NCI-H1436 treated with DMSO at 0.1 percent for 48 hours (cell line): ENCODE data around the gene JMJD1C.
"Not testable (repeated sequence)": the region's sequence is repeated elsewhere in the genome, so short reads cannot be mapped to it uniquely, and the experiment has no call there.

ENCODE experiments used
- DNase-seq: peaks from one replicate; lab custom pipeline; 2025; lab: John Stamatoyannopoulos, UW

The JMJD1C gene

GRCh38 chr10:63407136-63407662, 58.6 kb downstream of the JMJD1C start:
- no peak for DNase-seq

GRCh38 chr10:63396133-63396761, 69.5 kb downstream of the JMJD1C start:
- DNase-seq: no peak

DNA sequence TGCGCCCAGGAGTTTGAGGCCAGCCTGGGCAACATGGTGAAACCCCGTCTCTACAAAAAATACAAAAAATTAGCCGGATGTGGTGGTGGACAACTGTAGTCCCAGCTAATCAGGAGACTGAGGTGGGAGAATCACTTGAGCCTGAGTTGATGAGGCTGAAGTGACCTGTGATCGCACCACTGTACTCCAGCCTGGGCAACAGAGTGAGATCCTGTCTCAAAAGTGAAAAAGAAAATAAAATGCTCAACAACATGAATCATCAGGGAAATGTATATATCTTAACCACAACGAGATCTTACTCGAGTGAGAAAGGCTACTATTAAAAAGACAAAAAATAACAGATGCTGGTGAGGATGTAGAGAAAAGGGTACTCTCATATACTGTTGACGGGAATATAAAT, 72.7 kb downstream of the JMJD1C start:
- DNase-seq: no peak

GRCh38 chr10:63392224-63392623, 73.6 kb downstream of the JMJD1C start:
- DNase-seq: no peak

GRCh38 chr10:63391812-63392211, 74.0 kb downstream of the JMJD1C start:
- no peak for DNase-seq

GRCh38 chr10:63390521-63390920, 75.3 kb downstream of the JMJD1C start:
- DNase-seq: no peak

DNA sequence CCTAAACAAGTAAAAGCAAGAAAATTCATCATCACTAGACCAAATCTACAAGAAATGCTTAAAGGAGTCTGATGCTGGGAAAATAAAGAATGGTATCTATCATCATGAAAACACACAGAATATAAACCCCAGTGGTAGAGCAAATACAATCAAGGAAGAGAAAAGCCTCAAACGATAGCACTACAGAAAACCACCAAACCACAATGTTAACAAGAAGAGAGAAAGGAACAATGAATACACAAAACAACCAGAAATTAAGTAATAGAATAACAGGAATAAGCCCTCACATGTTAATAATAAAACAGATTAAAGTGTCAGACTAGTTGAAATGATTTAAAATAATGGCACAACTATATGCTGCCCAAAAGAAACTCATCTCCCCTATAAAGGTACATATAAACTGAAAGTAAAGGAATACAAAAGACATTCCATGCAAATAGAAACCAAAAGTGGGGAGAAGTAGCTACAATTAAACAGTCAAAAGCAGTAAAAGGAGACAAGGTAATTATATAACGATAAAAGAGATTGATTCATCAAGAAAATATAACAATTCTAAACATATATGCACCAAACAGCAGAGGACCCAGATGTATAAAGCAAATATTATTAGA, 77.3 kb downstream of the JMJD1C start:
- no peak for DNase-seq

DNA sequence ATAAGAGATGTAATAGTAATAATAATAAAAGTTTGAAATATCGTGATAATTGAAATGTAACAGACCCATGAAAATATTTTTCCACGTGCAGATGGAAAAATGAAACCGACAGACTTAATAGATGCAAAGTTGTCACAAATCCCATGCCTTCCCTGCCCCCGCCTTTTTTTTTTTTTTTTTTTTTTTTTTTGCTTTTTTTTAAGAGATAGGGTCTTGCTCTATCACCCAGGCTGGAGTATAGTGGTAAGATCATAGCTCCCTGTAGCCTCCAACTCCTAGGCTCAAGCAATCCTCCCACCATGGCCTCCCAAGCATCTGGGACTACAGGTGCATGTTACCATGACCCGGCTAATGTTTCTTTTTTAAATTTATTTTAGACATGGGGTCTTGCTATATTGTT, 80.5 kb downstream of the JMJD1C start:
- no peak for DNase-seq

- no peak for DNase-seq
Measured at GRCh38 chr10:63384675-63385074, 81.1 kb downstream of the JMJD1C start.

GRCh38 chr10:63384001-63384400, 81.8 kb downstream of the JMJD1C start:
- no peak for DNase-seq

DNA sequence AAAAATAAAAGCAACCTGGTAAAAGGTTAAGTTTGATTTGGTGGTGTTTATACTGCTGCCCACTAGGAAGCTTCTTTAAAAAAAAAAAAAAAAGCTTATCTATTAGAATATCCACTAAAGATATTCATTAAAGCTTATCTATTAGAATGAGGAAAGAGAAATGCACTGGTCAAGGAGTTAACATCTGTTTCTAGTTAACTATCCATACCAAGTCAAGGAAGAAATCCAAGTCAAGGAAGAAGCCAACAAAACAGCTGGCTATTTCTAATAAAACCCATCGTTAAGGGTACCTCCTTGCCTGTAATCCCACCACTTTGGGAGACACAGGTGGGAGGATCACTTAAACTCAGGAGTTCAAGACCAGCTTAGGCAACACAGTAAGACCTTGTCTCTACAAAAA, 82.6 kb downstream of the JMJD1C start:
- no peak for DNase-seq

GRCh38 chr10:63382066-63382465, 83.7 kb downstream of the JMJD1C start:
- no peak for DNase-seq

DNA sequence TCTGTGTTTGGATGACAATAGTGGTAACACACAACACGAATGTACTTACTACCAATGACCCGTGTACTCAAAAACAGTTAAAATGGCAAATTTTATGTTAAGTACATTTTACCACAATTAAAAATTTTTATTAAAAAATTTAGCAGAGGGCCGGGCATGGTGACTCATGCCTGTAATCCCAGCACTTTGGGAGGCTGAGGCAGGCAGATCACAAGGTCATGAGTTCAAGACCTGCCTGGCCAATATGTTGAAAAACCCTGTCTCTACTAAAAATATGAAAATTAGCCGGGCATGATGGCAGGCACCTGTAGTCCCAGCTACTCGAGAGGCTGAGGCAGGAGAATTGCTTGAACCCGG, 88.5 kb downstream of the JMJD1C start:
- not testable (repeated sequence) for DNase-seq

- no peak for DNase-seq
Measured at GRCh38 chr10:63376560-63377304, 89.0 kb downstream of the JMJD1C start.

DNA sequence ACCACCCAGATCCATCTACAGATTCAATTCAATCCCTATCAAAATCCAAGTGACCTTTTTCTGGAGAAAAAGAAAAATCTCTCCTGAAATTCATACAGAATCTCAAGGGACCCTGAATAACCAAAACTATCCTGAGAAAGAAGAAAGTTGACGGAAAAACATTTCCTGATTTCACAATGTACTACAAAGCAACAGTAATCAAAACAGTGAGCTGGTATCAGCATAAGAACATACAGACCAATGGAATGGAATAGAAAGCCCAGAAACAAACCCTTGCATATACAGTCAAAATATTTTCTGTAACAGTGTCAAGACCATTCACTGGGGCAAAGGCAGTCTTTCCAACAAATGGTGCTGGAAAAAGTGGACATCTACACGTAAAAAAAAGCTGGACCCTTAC, 89.9 kb downstream of the JMJD1C start:
- no peak for DNase-seq

DNA sequence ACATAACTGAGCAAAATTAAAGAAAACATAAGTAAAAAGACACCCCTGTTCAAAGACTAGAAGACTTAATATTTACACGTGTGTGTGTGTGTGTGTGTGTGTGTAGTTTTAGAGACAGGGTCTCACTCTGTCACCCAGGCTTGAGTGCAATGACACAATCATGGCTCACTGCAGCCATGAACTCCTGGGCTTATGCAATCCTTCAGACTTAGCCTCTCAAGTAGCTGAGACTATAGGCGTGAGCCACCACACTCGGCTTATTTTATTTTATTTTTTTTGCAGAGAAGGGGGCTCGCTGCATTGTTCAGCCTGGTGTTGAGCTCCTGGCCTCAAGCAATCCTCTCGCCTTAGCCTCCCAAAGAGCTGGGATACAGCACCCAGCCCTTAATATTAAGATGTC, 90.3 kb downstream of the JMJD1C start:
- DNase-seq: no peak

- no peak for DNase-seq
Measured at GRCh38 chr10:63374991-63375390, 90.8 kb downstream of the JMJD1C start.

DNA sequence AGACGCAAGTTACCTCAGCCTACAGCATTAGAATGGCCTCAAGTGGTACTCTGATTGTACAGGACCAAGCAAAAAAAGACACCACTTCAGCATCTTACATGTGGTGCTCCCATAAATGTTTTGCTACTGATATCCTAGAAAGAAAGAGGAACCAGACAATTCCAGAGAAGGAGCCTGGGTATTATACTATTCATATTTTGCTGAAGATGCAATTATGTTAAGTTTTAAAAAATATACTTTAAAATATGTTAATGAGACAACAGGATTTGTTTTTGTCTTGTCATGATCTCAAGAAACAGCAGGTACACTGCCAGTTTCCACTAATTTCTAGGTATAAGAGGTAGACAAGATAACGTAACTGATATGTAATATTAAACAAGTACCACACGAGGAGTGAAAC, 92.6 kb downstream of the JMJD1C start:
- no peak for DNase-seq

- no peak for DNase-seq
Measured at GRCh38 chr10:63369711-63370110, 96.1 kb downstream of the JMJD1C start.

- DNase-seq: no peak
Measured at GRCh38 chr10:63368365-63368764, 97.4 kb downstream of the JMJD1C start.

- no peak for DNase-seq
Measured at GRCh38 chr10:63366933-63367332, 98.8 kb downstream of the JMJD1C start.

GRCh38 chr10:63365976-63366765, 99.6 kb downstream of the JMJD1C start:
- no peak for DNase-seq
